Activated CD4-positive, alpha-beta memory T cell treated with anti-CD3 and anti-CD28 coated beads, Interleukin-2, amount 10 ng/mL, durations not matched to agents 7 days and 5 days (primary cell): ENCODE results near the gene LRIG3. TPM values are rescaled to one million over a fixed set of nuclear protein-coding genes. Genes with fewer than 3 reads are reported as not detected.
"Not testable (repeated sequence)": the region's sequence is repeated elsewhere in the genome, so short reads cannot be mapped to it uniquely, and the experiment has no call there.

ENCODE experiments used
- CTCF ChIA-PET: fragments of 350-600 bp; sonication (Branson Sonifier 250); formaldehyde crosslinking; loops from one replicate; lab custom pipeline; 2021; ENCODE audit warnings: antibody characterized with exemption, inconsistent platforms; lab: Charles Lee
- POLR2A ChIA-PET: fragments of 350-600 bp; sonication (Branson Sonifier 250); formaldehyde crosslinking; loops from one replicate; lab custom pipeline; 2021; ENCODE audit warnings: antibody characterized with exemption; lab: Charles Lee
- DNase-seq: peaks from one replicate; pipeline ENCODE4 v3.0.0-alpha.2; 2020
- H3K27ac Mint-ChIP-seq: one replicate; pipeline ENCODE4 v1.8.0; 2021; ENCODE audit warnings: mild to moderate bottlenecking, mixed read lengths
- H3K27me3 Mint-ChIP-seq: one replicate; pipeline ENCODE4 v1.8.0; 2021; ENCODE audit warnings: mixed read lengths
- H3K36me3 Mint-ChIP-seq: one replicate; pipeline ENCODE4 v1.8.0; 2021; ENCODE audit warnings: low read depth, mixed read lengths
- H3K4me1 Mint-ChIP-seq: one replicate; pipeline ENCODE4 v1.8.0; 2021; ENCODE audit warnings: mixed read lengths
- H3K4me3 Mint-ChIP-seq: one replicate; pipeline ENCODE4 v1.8.0; 2021; ENCODE audit warnings: mild to moderate bottlenecking, mixed read lengths
- H3K9me3 Mint-ChIP-seq: one replicate; pipeline ENCODE4 v1.8.0; 2021; ENCODE audit warnings: mixed read lengths
- total RNA-seq, 2 experiments: library from RNA; stranded (reverse); gene quantifications; one replicate each; pipeline ENCODE4 v1.2.3, GENCODE V29; 2021

LRIG3 gene
- total RNA-seq, 2 experiments from 2014 or later: 0.08 to 0.18 TPM

GRCh38 chr12:58914457-58914856, 5.8 kb downstream of the LRIG3 start:
- Mint-ChIP-seq H3K4me1 (peaks cover 2% of the 10 kb centered on the region), H3K4me3 (no peak overlapping the region), H3K9me3 (peaks cover 3% of the 10 kb centered on the region), H3K27me3 (peaks cover 19% of the 10 kb centered on the region), H3K36me3 (no peaks in the 10 kb centered on the region), H3K27ac (no peak overlapping the region)
- ChIA-PET CTCF (no interaction called here), POLR2A (no interaction called here)
- no peak for DNase-seq

GRCh38 chr12:58907391-58907790, 12.9 kb downstream of the LRIG3 start:
- ChIA-PET POLR2A (no interaction called here), CTCF (no interaction called here)
- Mint-ChIP-seq H3K27ac (no peak overlapping the region), H3K9me3 (peaks cover 3% of the 10 kb centered on the region), H3K27me3 (no peaks in the 10 kb centered on the region), H3K36me3 (no peaks in the 10 kb centered on the region), H3K4me3 (no peak overlapping the region), H3K4me1 (no peaks in the 10 kb centered on the region)
- no peak for DNase-seq

- Mint-ChIP-seq H3K9me3 (peaks cover 2% of the 10 kb centered on the region), H3K27ac (no peak overlapping the region), H3K27me3 (no peaks in the 10 kb centered on the region), H3K36me3 (no peaks in the 10 kb centered on the region), H3K4me3 (no peak overlapping the region), H3K4me1 (no peaks in the 10 kb centered on the region)
- CTCF ChIA-PET: no interaction called here
- POLR2A ChIA-PET: no interaction called here
- DNase-seq: no peak
Measured at GRCh38 chr12:58906917-58907316, 13.4 kb downstream of the LRIG3 start.

- no peaks in the 10 kb centered on the region for H3K36me3 Mint-ChIP-seq
- no peaks in the 10 kb centered on the region for H3K9me3 Mint-ChIP-seq
- POLR2A ChIA-PET: no interaction called here
- no peaks in the 10 kb centered on the region for H3K4me1 Mint-ChIP-seq
- no peak overlapping the region for H3K27ac Mint-ChIP-seq
- no peak overlapping the region for H3K4me3 Mint-ChIP-seq
- CTCF ChIA-PET: no interaction called here
- DNase-seq: no peak
- no peaks in the 10 kb centered on the region for H3K27me3 Mint-ChIP-seq
Measured at GRCh38 chr12:58905422-58905821, 14.9 kb downstream of the LRIG3 start.

- POLR2A ChIA-PET, H3K27me3 Mint-ChIP-seq, H3K27ac Mint-ChIP-seq, H3K36me3 Mint-ChIP-seq, H3K4me3 Mint-ChIP-seq, CTCF ChIA-PET, DNase-seq, H3K4me1 Mint-ChIP-seq, H3K9me3 Mint-ChIP-seq: not testable (repeated sequence)
Measured at GRCh38 chr12:58902726-58903125, 17.6 kb downstream of the LRIG3 start.

GRCh38 chr12:58901664-58902063, 18.6 kb downstream of the LRIG3 start:
- H3K4me1 Mint-ChIP-seq: no peaks in the 10 kb centered on the region
- H3K9me3 Mint-ChIP-seq: no peaks in the 10 kb centered on the region
- no peaks in the 10 kb centered on the region for H3K36me3 Mint-ChIP-seq
- H3K27ac Mint-ChIP-seq: no peak overlapping the region
- no peak overlapping the region for H3K4me3 Mint-ChIP-seq
- no peak for DNase-seq
- POLR2A ChIA-PET: no interaction called here
- no peaks in the 10 kb centered on the region for H3K27me3 Mint-ChIP-seq
- CTCF ChIA-PET: no interaction called here

GRCh38 chr12:58897969-58898368, 22.3 kb downstream of the LRIG3 start:
- Mint-ChIP-seq H3K27ac (no peak overlapping the region), H3K9me3 (no peaks in the 10 kb centered on the region), H3K4me1 (no peaks in the 10 kb centered on the region), H3K4me3 (no peak overlapping the region), H3K27me3 (no peaks in the 10 kb centered on the region), H3K36me3 (no peaks in the 10 kb centered on the region)
- CTCF ChIA-PET: no interaction called here
- no peak for DNase-seq
- POLR2A ChIA-PET: no interaction called here

GRCh38 chr12:58896278-58896677, 24.0 kb downstream of the LRIG3 start:
- ChIA-PET CTCF (no interaction called here), POLR2A (no interaction called here)
- no peak overlapping the region for H3K4me3 Mint-ChIP-seq
- no peaks in the 10 kb centered on the region for H3K4me1 Mint-ChIP-seq
- no peak for DNase-seq
- no peak overlapping the region for H3K27ac Mint-ChIP-seq
- H3K36me3 Mint-ChIP-seq: no peaks in the 10 kb centered on the region
- no peaks in the 10 kb centered on the region for H3K9me3 Mint-ChIP-seq
- H3K27me3 Mint-ChIP-seq: no peaks in the 10 kb centered on the region

- ChIA-PET POLR2A (no interaction called here), CTCF (no interaction called here)
- no peak overlapping the region for H3K27ac Mint-ChIP-seq
- no peak for DNase-seq
- no peaks in the 10 kb centered on the region for H3K36me3 Mint-ChIP-seq
- no peaks in the 10 kb centered on the region for H3K4me1 Mint-ChIP-seq
- no peaks in the 10 kb centered on the region for H3K9me3 Mint-ChIP-seq
- no peak overlapping the region for H3K4me3 Mint-ChIP-seq
- H3K27me3 Mint-ChIP-seq: no peaks in the 10 kb centered on the region
Measured at GRCh38 chr12:58895053-58895452, 25.3 kb downstream of the LRIG3 start.

- Mint-ChIP-seq H3K27me3 (no peaks in the 10 kb centered on the region), H3K4me3 (no peak overlapping the region), H3K9me3 (no peaks in the 10 kb centered on the region), H3K4me1 (no peaks in the 10 kb centered on the region), H3K36me3 (no peaks in the 10 kb centered on the region), H3K27ac (no peak overlapping the region)
- DNase-seq: no peak
- POLR2A ChIA-PET: no interaction called here
- CTCF ChIA-PET: no interaction called here
Measured at GRCh38 chr12:58894040-58894439, 26.3 kb downstream of the LRIG3 start.

- Mint-ChIP-seq H3K27ac (no peak overlapping the region), H3K4me3 (no peak overlapping the region), H3K9me3 (no peaks in the 10 kb centered on the region), H3K27me3 (no peaks in the 10 kb centered on the region), H3K36me3 (no peaks in the 10 kb centered on the region), H3K4me1 (no peaks in the 10 kb centered on the region)
- CTCF ChIA-PET: interaction anchor here (0.5 kb wide), 1 partner anchor 285 kb away, joined by 4 read pairs; no protein-coding TSS in a partner anchor
- POLR2A ChIA-PET: no interaction called here
- DNase-seq: no peak
Measured at GRCh38 chr12:58893495-58893894, 26.8 kb downstream of the LRIG3 start.

GRCh38 chr12:58889557-58889956, 30.7 kb downstream of the LRIG3 start:
- CTCF ChIA-PET: no interaction called here
- no peaks in the 10 kb centered on the region for H3K9me3 Mint-ChIP-seq
- DNase-seq: no peak
- H3K4me1 Mint-ChIP-seq: no peaks in the 10 kb centered on the region
- H3K36me3 Mint-ChIP-seq: no peaks in the 10 kb centered on the region
- POLR2A ChIA-PET: no interaction called here
- no peaks in the 10 kb centered on the region for H3K27me3 Mint-ChIP-seq
- H3K27ac Mint-ChIP-seq: no peak overlapping the region
- no peak overlapping the region for H3K4me3 Mint-ChIP-seq

- Mint-ChIP-seq H3K27me3 (no peaks in the 10 kb centered on the region), H3K27ac (no peak overlapping the region), H3K36me3 (no peaks in the 10 kb centered on the region), H3K9me3 (no peaks in the 10 kb centered on the region), H3K4me3 (no peak overlapping the region), H3K4me1 (no peaks in the 10 kb centered on the region)
- POLR2A ChIA-PET: no interaction called here
- CTCF ChIA-PET: no interaction called here
- DNase-seq: no peak
Measured at GRCh38 chr12:58888131-58888783, 32.0 kb downstream of the LRIG3 start.

- ChIA-PET POLR2A (no interaction called here), CTCF (no interaction called here)
- Mint-ChIP-seq H3K27me3 (no peaks in the 10 kb centered on the region), H3K4me1 (no peaks in the 10 kb centered on the region), H3K9me3 (no peaks in the 10 kb centered on the region), H3K4me3 (no peak overlapping the region), H3K36me3 (no peaks in the 10 kb centered on the region), H3K27ac (no peak overlapping the region)
- DNase-seq: no peak
Measured at GRCh38 chr12:58887068-58887467, 33.2 kb downstream of the LRIG3 start.
